Stimulated activated CD8-positive, alpha-beta memory T cell treated with anti-CD3 and anti-CD28 coated beads, Interleukin-2, amount 100 ng/mL, for 1 hour (primary cell): ENCODE results near the gene HOXC12.

Experiments
- DNase-seq, 2 donors: peaks; one replicate each; pipeline ENCODE4 v3.0.0-alpha.2; 2020; ENCODE audit warnings: low read depth in 2 of 2

The HOXC12 gene

GRCh38 chr12:54007538-54008259 lies 53.0 kb downstream of the HOXC12 start:
- DNase-seq, result no peak

GRCh38 chr12:54008260-54008552 lies 53.5 kb downstream of the HOXC12 start:
- DNase-seq, result no peak
